H9 (cell line): Measurements from ENCODE around the gene C1orf159. TPM values are rescaled to one million over a fixed set of nuclear protein-coding genes. Genes with fewer than 3 reads are reported as not detected.

Source experiments
- DNase-seq: peaks from one replicate; pipeline ENCODE4 v3.0.0-alpha.2; 2017
- H2AFZ ChIP-seq: one replicate; pipeline ENCODE4 v1.6.1; 2013; ENCODE audit warnings: mild to moderate bottlenecking, low read length, control low read depth, moderate library complexity
- H2AK5ac ChIP-seq: 2 replicates; pipeline ENCODE4 v1.6.1; 2013; ENCODE audit warnings: low read length, control low read depth, mixed read lengths; ENCODE audit not compliant: insufficient read length
- H2BK120ac ChIP-seq: one replicate; pipeline ENCODE4 v1.6.1; 2013; ENCODE audit warnings: low read depth, mild to moderate bottlenecking, low read length, control low read depth, inconsistent platforms; ENCODE audit not compliant: poor library complexity, severe bottlenecking
- H2BK12ac ChIP-seq: 2 replicates; pipeline ENCODE4 v1.6.1; 2013; ENCODE audit warnings: low read length, control low read depth, mixed read lengths, low read depth; ENCODE audit not compliant: insufficient read length
- H2BK15ac ChIP-seq: 2 replicates; pipeline ENCODE4 v1.6.1; 2013; ENCODE audit warnings: low read depth, low read length, control low read depth
- H2BK20ac ChIP-seq: one replicate; pipeline ENCODE4 v1.6.1; 2013; ENCODE audit warnings: low read depth, mild to moderate bottlenecking, low read length, control low read depth, inconsistent platforms; ENCODE audit not compliant: poor library complexity, severe bottlenecking
- H2BK5ac ChIP-seq: 2 replicates; pipeline ENCODE4 v1.6.1; 2013; ENCODE audit warnings: low read length, control low read depth, mixed read lengths; ENCODE audit not compliant: insufficient read length
- H3K14ac ChIP-seq: 2 replicates; pipeline ENCODE4 v1.6.1; 2013; ENCODE audit warnings: low read length, control low read depth; ENCODE audit not compliant: insufficient read depth
- H3K18ac ChIP-seq: 2 replicates; pipeline ENCODE4 v1.6.1; 2013; ENCODE audit warnings: low read depth, mild to moderate bottlenecking, mixed read lengths, low read length, control low read depth; ENCODE audit not compliant: insufficient read length
- H3K23ac ChIP-seq: 2 replicates; pipeline ENCODE4 v1.6.1; 2013; ENCODE audit warnings: low read length, control low read depth, mixed read lengths, low read depth; ENCODE audit not compliant: insufficient read length
- H3K23me2 ChIP-seq: 2 replicates; pipeline ENCODE4 v1.6.1; 2013; ENCODE audit warnings: low read depth, mild to moderate bottlenecking, mixed read lengths, low read length, control low read depth; ENCODE audit not compliant: insufficient read length, poor library complexity, severe bottlenecking
- H3K27ac ChIP-seq: 2 replicates; pipeline ENCODE4 v1.5.1; 2013; ENCODE audit warnings: low read length, control low read depth, mixed read lengths, low read depth; ENCODE audit not compliant: insufficient read length
- H3K27me3 ChIP-seq: 2 replicates; pipeline ENCODE4 v1.6.1; 2013; ENCODE audit warnings: low read length, control low read depth, inconsistent platforms; ENCODE audit not compliant: insufficient read depth
- H3K4ac ChIP-seq: 2 replicates; pipeline ENCODE4 v1.6.1; 2013; ENCODE audit warnings: low read depth, mild to moderate bottlenecking, control low read depth, inconsistent platforms, low read length, moderate library complexity
- H3K4me1 ChIP-seq: 2 replicates; pipeline ENCODE4 v1.6.1; 2013; ENCODE audit warnings: low read length, control low read depth, inconsistent platforms; ENCODE audit not compliant: insufficient read depth
- H3K4me2 ChIP-seq: 2 replicates; pipeline ENCODE4 v1.6.1; 2013; ENCODE audit warnings: low read length, control low read depth, mixed read lengths; ENCODE audit not compliant: insufficient read length, insufficient read depth
- H3K56ac ChIP-seq: 2 replicates; pipeline ENCODE4 v1.6.1; 2013; ENCODE audit warnings: low read depth, mild to moderate bottlenecking, mixed read lengths, low read length, control low read depth; ENCODE audit not compliant: insufficient read length
- H3K79me1 ChIP-seq: 2 replicates; pipeline ENCODE4 v1.6.1; 2013; ENCODE audit warnings: low read depth, mild to moderate bottlenecking, moderate library complexity, low read length, control low read depth, inconsistent platforms; ENCODE audit not compliant: insufficient read depth, poor library complexity, severe bottlenecking
- H3K79me2 ChIP-seq: 2 replicates; pipeline ENCODE4 v1.6.1; 2013; ENCODE audit warnings: low read length, control low read depth, inconsistent platforms; ENCODE audit not compliant: insufficient read depth
- H3K9ac ChIP-seq: 2 replicates; pipeline ENCODE4 v1.6.1; 2013; ENCODE audit warnings: low read length, control low read depth, mixed read lengths; ENCODE audit not compliant: insufficient read length; ENCODE audit errors: extremely low read depth
- H3K9me3 ChIP-seq: one replicate; pipeline ENCODE4 v1.6.1; 2013; ENCODE audit warnings: low read depth, low read length, inconsistent platforms; ENCODE audit not compliant: control insufficient read depth
- H3T11ph ChIP-seq: one replicate; pipeline ENCODE4 v1.6.1; 2013; ENCODE audit warnings: mild to moderate bottlenecking, low read length, control low read depth, inconsistent platforms
- H4K20me1 ChIP-seq: one replicate; pipeline ENCODE4 v1.6.1; 2013; ENCODE audit not compliant: control insufficient read depth, insufficient read length, insufficient read depth
- H4K5ac ChIP-seq: 2 replicates; pipeline ENCODE4 v1.6.1; 2013; ENCODE audit warnings: low read depth, mild to moderate bottlenecking, mixed read lengths, low read length, control low read depth; ENCODE audit not compliant: insufficient read length
- H4K8ac ChIP-seq: replicated peaks from 2 replicates; pipeline ENCODE4 v1.6.1; 2013; ENCODE audit warnings: low read length, control low read depth, mixed read lengths, low read depth; ENCODE audit not compliant: insufficient read length
- H4K91ac ChIP-seq: 2 replicates; pipeline ENCODE4 v1.6.1; 2013; ENCODE audit warnings: low read depth, mild to moderate bottlenecking, moderate library complexity, mixed read lengths, low read length, control low read depth; ENCODE audit not compliant: insufficient read length
- H3K27ac Mint-ChIP-seq, 3 experiments: 2 replicates in 2 of 3; 3 replicates in 1 of 3; pipeline ENCODE4 v1.8.0; 2020 to 2021; ENCODE audit warnings: mixed read lengths in 3 of 3, mild to moderate bottlenecking in 1 of 3, moderate library complexity in 1 of 3
- H3K27me3 Mint-ChIP-seq: 2 replicates; pipeline ENCODE4 v1.8.0; 2021; ENCODE audit warnings: low read depth, mild to moderate bottlenecking, moderate library complexity, mixed read lengths
- H3K36me3 Mint-ChIP-seq, 3 experiments: 2 replicates in 2 of 3; 3 replicates in 1 of 3; pipeline ENCODE4 v1.8.0; 2020 to 2021; ENCODE audit warnings: low read depth in 3 of 3, mixed read lengths in 3 of 3; ENCODE audit not compliant: insufficient read depth in 1 of 3
- H3K4me1 Mint-ChIP-seq, 2 experiments: 2 replicates each; pipeline ENCODE4 v1.8.0; 2020; ENCODE audit warnings: mixed read lengths in 2 of 2
- H3K4me3 Mint-ChIP-seq, 2 experiments: 2 replicates in 1 of 2; 3 replicates in 1 of 2; pipeline ENCODE4 v1.8.0; 2020 to 2021; ENCODE audit warnings: mild to moderate bottlenecking in 2 of 2, mixed read lengths in 2 of 2, moderate library complexity in 1 of 2
- H3K9me3 Mint-ChIP-seq, 2 experiments: 2 replicates in 1 of 2; 3 replicates in 1 of 2; pipeline ENCODE4 v1.8.0; 2020; ENCODE audit warnings: mild to moderate bottlenecking in 2 of 2, mixed read lengths in 2 of 2, moderate library complexity in 1 of 2
- CTCF ChIP-seq: fragments of 200-600 bp; sonication (generic); conservative IDR thresholded peaks from 3 replicates; pipeline ENCODE4 v1.8.0; 2021; ENCODE audit warnings: antibody characterized with exemption, mild to moderate bottlenecking
- WGBS: extraction: QIAGEN DNeasy Blood & Tissue Kit; methylation state at CpG from one replicate; pipeline ENCODE4 v1.1.7; 2013; ENCODE audit warnings: missing lambda C conversion rate, low lambda C conversion rate, mixed read lengths; ENCODE audit not compliant: insufficient read length; ENCODE audit errors: extremely low coverage; 5-methylcytosine and 5-hydroxymethylcytosine counted together
- total RNA-seq: library from RNA; stranded (reverse); gene quantifications from 2 replicates; pipeline ENCODE4 v1.2.1, GENCODE V29; 2021

C1orf159 gene
- total RNA-seq, 1 experiment from 2014 or later, result 12.3 TPM

- H3K23ac ChIP-seq, result no peak overlapping the region
- H3K36me3 Mint-ChIP-seq, result no peaks in the 10 kb centered on the region
- no peak overlapping the region for H3K4ac ChIP-seq
- peaks cover 6% of the 10 kb centered on the region; the same call in 1 of the 2 replicates for H3K27me3 ChIP-seq
- no peak overlapping the region for H2AFZ ChIP-seq
- H3K14ac ChIP-seq, result no peak overlapping the region; the same call in 1 of the 2 replicates
- no peak overlapping the region for H2AK5ac ChIP-seq
- no peak overlapping the region for H2BK12ac ChIP-seq
- H4K5ac ChIP-seq, result no peak overlapping the region
- peaks cover 20 to 25% of the 10 kb centered on the region in 2 experiments for H3K4me1 Mint-ChIP-seq
- H3K27ac Mint-ChIP-seq, result no peak overlapping the region
- H3T11ph ChIP-seq, result no peak overlapping the region
- DNase-seq, result no peak
- H3K27me3 Mint-ChIP-seq, result peaks cover 64% of the 10 kb centered on the region
- no peak overlapping the region for H2BK120ac ChIP-seq
- no peak overlapping the region for H3K56ac ChIP-seq
- H3K4me1 ChIP-seq, result no peaks in the 10 kb centered on the region
- no CpG with 5 or more reads among the region's 29 CpGs for WGBS
- no peak overlapping the region for H3K4me2 ChIP-seq
- no peak overlapping the region for H4K91ac ChIP-seq
- TF ChIP-seq CTCF, result no peak
- no peaks in the 10 kb centered on the region for H3K79me2 ChIP-seq
- H4K8ac ChIP-seq, result no peak overlapping the region
- H3K79me1 ChIP-seq, result no peaks in the 10 kb centered on the region
- H3K9me3 Mint-ChIP-seq, result no peaks in the 10 kb centered on the region
- H3K27ac ChIP-seq, result no peak overlapping the region
- no peak overlapping the region for H3K9ac ChIP-seq
- no peak overlapping the region for H2BK15ac ChIP-seq
- no peak overlapping the region for H2BK20ac ChIP-seq
- H3K4me3 Mint-ChIP-seq, result no peak overlapping the region
- H3K18ac ChIP-seq, result no peak overlapping the region
- no peaks in the 10 kb centered on the region for H4K20me1 ChIP-seq
- H2BK5ac ChIP-seq, result no peak overlapping the region
- no peaks in the 10 kb centered on the region for H3K9me3 ChIP-seq
- peaks cover 8% of the 10 kb centered on the region for H3K23me2 ChIP-seq
Measured at GRCh38 chr1:1062348-1063163, 53.3 kb downstream of the C1orf159 start.
